CD4-positive, alpha-beta T cell treated with Interleukin-6 for 4 hours (primary cell): ENCODE results near the gene RMND5B.

Experiments
- DNase-seq: peaks from one replicate; pipeline ENCODE4 v3.0.0-alpha.2; 2020; ENCODE audit warnings: mixed read lengths

RMND5B gene

DNA sequence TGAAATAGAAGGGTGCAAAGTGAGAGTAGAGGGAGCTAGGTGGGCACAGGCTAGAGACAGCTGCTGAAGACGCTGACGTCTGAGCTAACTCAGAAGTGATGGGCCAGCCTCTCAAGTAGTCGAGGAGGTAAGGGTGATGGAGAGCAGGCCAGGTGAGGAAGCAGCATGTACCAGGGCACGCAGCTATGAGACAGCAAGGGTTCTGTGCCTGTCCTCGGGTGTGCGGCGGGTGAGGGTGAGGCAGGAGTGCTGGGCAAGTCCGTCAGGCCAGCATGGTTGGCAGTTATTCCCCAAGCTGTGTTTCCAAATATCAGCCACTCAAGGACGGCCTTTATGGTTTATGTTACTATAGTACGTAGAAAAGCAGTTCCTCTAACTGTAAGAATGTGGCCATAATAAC is 6.2 kb downstream of the RMND5B start:
- DNase-seq = no peak

DNA sequence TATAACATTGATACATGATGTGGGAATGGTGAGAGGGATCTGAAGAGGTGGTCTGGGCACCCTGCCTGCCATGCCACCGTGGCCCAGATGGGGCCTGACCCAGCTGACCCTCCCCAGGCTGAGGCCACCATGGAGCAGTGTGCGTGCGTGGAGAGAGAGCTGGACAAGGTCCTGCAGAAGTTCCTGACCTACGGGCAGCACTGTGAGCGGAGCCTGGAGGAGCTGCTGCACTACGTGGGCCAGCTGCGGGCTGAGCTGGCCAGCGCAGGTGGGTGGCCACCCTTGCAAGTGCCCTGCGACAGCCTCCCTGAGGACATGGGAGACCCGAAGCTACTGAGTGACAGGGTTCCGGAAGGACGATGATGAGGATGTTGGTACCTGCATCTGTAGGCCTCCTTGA is 7.2 kb downstream of the RMND5B start:
- no peak for DNase-seq

DNA sequence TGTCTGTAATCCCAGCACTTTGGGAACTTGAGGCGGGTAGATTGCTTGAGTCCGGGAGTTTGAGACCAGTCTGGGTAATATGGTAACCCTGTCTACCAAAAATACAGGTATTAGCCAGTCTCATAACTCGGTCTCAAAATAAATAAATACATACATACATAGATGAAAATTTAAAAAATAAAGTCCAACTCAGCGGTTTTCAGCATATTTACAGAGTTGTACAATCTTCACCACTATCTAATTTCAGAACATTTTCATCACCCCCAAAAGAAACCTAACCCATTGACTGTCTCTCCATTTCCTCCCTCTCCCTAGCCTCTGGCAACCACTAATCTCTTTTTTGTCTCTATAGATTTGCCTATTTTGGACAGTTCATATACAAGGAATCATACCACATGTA is 10.7 kb downstream of the RMND5B start:
- no peak for DNase-seq

- no peak for DNase-seq
These were observed 11.8 kb downstream of the RMND5B start for GRCh38 chr5:178142642-178143041.

DNA sequence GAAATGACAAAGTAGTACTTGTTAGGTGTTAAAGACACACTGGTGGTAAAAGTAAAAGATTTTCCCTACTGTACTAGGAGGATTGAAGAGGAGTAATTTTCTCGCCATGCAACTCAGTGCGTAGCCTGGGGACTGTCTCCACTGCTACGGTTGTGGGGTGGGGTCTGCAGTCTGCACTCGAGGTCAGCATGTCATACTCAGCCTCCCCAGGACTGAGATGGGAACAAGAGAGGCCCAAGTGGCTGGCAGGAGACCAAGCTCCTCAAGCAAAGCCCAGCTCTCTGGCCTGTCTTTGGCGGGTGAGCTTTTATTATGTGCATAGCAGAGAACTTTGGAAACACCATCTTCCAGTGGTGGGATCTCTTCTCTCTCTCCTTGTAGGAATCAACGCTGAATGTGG is 12.4 kb downstream of the RMND5B start:
- no peak for DNase-seq

DNA sequence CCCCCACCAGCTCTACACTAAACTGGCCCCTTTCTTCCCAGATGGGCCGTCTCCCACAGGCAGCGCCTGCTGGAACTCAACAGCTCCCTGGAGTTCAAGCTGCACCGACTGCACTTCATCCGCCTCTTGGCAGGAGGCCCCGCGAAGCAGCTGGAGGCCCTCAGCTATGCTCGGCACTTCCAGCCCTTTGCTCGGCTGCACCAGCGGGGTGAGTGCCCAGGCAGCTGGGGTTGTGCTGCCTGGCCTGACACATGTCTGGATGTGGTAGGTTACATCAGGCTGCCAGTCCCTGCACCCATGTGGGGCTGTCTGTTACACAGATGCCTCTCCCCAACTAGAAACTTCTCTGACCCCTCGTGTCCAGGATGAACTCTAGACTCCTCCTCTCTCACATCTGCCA is 13.1 kb downstream of the RMND5B start:
- DNase-seq = no peak

DNA sequence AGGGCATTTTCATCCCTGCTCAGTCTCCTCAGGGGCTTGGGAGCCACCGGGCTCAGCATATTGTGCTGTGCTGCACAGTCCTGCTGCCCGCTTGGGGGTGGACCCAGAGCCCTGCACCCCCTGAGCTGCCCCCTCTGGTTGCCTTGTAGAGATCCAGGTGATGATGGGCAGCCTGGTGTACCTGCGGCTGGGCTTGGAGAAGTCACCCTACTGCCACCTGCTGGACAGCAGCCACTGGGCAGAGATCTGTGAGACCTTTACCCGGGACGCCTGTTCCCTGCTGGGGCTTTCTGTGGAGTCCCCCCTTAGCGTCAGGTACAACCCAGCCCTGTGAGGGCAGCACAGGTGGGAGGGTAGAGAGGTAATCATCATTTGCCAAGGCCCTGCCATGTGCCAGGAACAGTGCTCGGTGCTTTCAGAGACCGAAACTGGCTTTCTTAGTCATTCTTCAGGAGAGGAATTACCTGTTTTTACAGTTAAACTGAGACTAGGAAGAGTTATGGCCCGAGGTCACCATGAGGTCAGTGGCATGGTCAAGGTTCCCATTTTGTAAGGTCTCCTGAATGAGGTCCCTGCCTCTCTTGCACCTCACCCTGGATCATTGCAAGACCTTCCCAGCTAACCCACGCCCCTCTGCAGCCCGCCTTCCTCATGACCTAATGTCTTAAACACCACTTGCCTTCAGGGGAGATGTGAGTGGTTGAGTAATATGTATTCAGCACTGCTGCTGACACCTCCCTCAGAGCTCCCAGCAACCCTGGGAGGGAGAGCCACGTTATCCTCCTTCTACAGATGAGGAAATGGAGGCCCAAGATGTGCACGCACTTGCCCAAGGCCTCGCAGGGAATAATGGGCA is 15.4 kb downstream of the RMND5B start:
- DNase-seq = peak; percentile 85

GRCh38 chr5:178147406-178147805 is 16.6 kb downstream of the RMND5B start:
- no peak for DNase-seq

DNA sequence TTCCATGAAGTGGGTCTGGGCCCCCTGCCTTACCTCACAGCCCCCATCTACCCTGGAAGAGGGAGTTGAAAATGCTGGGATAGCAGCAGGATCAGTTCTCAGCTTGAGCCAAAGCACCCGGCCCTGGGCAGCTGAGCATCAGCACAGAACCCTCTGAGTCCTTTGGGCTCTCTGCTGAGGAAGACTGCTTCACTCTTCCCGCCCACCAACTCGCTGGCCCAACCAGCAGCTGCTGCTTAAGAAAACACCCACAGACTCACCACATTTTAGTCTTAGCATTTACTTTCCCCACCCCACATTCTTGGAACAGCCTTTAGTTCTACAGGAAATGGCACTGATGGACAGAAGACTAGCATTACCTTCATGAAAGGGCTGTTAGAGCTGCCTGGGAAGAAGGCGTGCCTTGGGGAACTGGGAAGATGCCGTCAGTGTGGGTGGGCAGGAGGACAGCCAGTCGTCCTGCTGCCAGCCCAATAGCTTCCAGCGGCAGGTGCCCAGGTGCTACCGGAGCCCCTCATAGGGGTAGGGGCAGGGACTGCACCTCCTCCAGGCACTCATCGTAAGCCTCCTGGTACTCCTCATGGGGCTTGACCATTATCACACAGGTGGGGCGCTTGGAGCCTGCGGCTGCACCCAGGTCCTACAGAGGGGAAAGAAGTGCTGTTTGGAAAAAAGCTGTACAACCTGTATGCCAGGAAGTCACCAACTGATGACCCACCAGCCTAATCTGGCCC is 18.6 kb downstream of the RMND5B start:
- no peak for DNase-seq

DNA sequence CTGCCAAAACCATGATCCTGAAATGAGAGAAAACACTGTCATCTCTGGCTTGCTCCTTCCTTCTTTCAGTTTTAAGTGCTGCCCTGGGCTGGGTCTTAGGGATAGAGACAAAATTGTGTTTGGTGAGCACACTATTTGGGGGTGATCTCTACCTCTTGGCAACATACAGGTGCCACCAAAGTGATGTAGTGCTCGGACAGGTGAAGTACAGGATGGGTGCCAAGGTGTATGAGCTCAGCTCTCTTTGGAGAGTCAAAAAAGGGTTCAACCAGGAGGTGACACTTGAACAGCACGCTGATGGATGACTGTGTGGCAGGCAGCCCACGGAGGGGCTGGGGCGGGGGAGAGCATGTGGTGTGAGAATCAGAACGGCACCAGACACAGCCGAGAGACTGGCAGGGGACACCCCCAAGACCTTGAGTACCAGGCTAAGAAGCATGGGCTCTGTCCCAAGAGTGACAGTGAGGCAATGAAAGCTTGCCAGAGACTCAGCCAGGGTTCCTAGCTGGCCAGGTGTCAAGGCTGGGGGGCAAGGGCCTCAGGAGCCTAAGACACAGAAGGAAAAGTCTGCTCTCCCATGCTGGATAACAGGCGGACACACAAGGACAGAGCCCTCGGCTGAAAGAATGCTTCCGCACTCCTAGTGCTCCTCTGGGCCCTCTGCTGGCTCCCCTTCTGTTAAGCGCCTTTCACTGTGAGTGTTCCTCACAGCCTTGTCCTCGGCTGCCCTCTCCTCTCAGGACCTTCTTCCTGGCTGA is 20.3 kb downstream of the RMND5B start:
- no peak for DNase-seq

DNA sequence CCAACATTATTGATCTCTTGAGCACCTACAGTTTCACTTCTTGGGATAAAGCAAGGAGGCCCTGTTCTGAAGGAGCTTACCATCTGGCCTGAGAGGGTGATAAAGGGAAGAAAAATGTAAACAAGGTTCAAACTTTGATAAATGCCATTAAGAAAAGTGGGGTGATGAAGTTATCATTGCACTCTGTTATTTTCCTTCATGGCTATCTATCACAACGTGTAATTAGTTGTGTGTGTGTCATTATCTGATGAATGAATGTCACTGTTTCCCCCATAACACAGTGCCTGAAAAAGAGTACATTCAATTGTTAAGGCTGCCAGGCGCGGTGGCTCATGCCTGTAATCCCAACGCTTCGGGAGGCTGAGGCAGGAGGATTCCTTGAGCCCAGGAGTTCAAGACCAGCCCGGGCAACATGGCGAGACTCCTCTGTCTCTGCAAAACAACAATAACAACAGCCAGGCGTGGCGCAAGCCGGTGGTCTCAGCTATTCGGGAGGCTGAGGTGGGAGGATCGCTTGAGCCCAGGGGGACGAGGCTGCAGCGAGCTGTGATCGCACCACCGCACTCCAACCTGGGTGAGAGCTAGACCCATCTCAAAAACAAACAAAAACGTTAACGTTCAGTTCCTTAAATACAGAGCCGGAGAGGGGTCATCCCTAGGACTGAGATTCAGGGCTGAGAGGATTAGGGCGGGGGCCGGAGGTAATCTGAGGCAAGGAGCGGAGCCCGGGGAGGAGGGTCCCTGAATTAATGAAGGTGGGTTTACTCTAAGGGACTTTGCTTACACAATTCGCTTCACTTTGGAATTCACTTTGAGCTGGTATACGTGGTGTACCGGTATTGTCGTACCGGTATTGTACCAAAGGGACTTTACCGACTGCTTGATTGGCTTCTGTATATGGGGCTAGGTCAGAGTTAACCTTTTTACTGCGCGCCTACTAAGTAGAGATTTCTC is 22.0 kb downstream of the RMND5B start:
- no peak for DNase-seq

DNA sequence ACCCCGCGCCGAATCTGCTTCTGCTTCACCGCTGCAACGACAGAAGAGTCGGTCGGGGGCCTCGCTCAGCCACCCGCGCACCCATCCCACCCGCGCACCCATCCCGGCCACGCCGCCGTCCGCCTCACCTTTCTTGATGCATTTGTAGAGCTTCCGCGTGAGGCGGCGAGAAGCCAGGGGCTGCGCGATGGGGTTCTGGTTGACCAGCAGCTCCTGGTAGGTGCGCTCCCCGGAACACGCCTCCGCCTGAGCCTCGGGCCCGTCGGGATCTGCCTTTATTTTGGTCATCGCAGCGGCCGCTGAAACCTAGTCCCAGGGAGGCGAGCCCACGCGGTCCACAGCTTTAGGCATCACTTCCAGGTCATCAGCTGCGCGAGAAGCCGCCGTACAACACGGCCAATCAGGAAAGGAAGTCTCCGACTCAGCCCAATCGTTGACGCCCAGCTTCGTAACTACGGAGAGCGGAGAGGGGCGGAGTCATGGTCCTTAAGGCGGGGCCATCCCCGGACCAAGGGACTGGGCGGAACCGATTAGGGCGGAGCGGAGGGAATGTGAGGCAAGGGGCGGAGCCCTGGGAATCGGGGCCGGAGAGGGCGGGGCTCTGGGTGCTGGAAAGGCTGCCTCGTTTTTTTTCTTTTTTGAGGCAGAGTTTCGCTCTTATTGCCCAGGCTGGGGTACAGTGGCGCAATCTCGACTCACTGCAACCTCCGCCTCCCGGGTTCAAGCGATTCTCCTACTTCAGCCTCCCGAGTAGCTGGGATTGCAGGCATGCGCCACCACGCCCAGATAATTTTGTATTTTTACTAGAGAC is 22.9 kb downstream of the RMND5B start, which contains the start of gene NHP2:
TSS of gene NHP2 (minus strand) at position 356 of the 811 bp plus-strand sequence. CDS start at position 288, 68 bp downstream.
- peak; percentile 99 for DNase-seq

DNA sequence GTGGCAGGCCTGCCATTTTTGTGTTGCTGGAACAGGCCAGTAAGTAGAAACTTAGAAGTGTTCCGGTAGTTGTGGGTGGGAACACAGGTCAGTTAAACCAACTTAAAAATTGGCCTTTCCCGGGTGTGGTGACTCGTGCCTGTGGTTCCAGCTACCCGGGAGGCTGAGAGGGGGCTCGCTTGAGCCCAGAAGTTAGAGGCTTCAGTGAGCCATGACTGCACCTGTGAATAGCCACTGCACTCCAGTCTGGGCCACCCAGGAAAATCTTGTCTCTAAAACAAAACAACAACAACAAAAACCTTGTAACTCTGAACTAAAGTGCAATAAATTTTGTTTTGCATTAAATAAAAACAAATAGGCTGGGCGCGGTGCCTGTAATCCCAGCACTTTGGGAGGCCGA is 24.3 kb downstream of the RMND5B start:
- no peak for DNase-seq

DNA sequence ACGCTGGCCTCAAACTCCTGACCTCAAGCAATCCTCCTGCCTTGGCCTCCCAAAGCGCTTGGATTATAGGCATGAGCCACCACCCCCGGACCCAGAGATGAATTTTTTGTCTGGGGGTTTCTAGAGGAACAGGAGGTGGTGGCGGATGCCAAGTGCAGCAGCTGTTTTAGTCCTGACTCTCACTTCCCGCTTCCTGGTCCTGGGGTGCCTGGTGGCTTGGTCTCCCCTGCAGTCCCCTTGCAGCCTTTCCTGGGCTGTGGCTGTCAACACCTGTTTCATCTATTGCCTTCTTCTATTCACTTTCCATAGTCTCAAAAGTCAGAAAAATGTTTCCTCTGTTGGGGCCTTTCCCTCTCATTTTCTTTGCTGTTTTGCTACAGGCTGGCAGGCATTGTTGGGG is 29.4 kb downstream of the RMND5B start:
- no peak for DNase-seq

GRCh38 chr5:178162481-178162880 is 31.7 kb downstream of the RMND5B start:
- no peak for DNase-seq

- DNase-seq = peak; percentile 91
These were observed 33.2 kb downstream of the RMND5B start for GRCh38 chr5:178163772-178164735.

- no peak for DNase-seq
These were observed 34.8 kb downstream of the RMND5B start for GRCh38 chr5:178165581-178165980.

- no peak for DNase-seq
These were observed 39.6 kb downstream of the RMND5B start for GRCh38 chr5:178170455-178170854.

GRCh38 chr5:178174456-178174855 is 43.6 kb downstream of the RMND5B start:
- DNase-seq = no peak

GRCh38 chr5:178176791-178177190 is 46.0 kb downstream of the RMND5B start:
- DNase-seq = no peak
